MM.1S (cell line): ENCODE measurements around the gene RGS6.

ENCODE experiments used
- EZH2 ChIP-seq: fragments of 300-600 bp; sonication (generic); optimal IDR thresholded peaks from 2 replicates; pipeline ENCODE3; 2017; ENCODE audit warnings: low read depth, mild to moderate bottlenecking, antibody characterized with exemption, low read length, mixed read lengths
- EZH2phosphoT487 ChIP-seq: fragments of 300-600 bp; sonication (generic); IDR thresholded peaks from 2 replicates; pipeline ENCODE4 v1.6.1; 2018; ENCODE audit warnings: antibody characterized with exemption, low read length
- TF ChIP-seq, protein P1 (sequence below): fragments of 300-600 bp; sonication (generic); IDR thresholded peaks from 2 replicates; pipeline ENCODE4 v1.5.1; 2016; ENCODE audit warnings: antibody characterized with exemption, low read length, mixed read lengths

DNA sequence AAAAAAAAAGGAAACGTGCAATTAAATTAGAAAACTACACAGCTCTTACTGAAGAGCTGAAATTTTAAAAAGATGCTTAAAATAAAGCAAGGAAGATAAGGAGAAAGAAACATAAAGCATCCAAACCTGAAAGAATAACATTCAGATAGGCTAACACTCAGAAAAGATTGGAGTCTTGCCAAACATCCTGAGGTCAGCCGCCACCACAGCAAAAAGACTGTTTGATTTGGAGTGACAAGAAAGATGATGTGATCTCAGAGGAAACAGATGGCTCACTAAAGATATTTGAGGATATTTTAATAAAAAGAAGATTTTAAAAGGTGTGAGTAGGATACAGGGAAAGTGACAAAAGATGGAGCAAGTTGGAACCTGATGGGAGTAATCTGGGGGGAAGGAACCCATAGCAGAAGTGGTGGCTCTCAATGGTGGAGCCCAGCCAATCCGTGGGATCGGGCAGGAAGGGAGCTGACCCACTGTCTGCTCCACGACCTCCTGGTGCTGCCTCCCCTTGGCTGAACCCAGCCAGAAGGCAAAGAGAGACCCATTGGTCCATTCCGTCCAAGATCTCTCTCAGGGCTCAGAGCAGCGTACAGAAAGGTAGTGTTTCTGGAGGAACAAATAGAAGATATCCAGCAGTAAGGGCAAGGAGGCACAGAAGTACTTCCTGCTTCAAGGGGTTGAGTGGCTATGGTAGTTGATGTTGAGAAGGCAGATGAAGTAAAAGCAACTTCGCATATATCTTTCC lies 469.6 kb downstream of the RGS6 start:
- TF ChIP-seq, protein P1, sequence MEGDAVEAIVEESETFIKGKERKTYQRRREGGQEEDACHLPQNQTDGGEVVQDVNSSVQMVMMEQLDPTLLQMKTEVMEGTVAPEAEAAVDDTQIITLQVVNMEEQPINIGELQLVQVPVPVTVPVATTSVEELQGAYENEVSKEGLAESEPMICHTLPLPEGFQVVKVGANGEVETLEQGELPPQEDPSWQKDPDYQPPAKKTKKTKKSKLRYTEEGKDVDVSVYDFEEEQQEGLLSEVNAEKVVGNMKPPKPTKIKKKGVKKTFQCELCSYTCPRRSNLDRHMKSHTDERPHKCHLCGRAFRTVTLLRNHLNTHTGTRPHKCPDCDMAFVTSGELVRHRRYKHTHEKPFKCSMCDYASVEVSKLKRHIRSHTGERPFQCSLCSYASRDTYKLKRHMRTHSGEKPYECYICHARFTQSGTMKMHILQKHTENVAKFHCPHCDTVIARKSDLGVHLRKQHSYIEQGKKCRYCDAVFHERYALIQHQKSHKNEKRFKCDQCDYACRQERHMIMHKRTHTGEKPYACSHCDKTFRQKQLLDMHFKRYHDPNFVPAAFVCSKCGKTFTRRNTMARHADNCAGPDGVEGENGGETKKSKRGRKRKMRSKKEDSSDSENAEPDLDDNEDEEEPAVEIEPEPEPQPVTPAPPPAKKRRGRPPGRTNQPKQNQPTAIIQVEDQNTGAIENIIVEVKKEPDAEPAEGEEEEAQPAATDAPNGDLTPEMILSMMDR, result no peak
- TF ChIP-seq EZH2 (no peak), EZH2phosphoT487 (no peak)
